Measurements from ENCODE around the gene MED10.

The MED10 gene

DNA sequence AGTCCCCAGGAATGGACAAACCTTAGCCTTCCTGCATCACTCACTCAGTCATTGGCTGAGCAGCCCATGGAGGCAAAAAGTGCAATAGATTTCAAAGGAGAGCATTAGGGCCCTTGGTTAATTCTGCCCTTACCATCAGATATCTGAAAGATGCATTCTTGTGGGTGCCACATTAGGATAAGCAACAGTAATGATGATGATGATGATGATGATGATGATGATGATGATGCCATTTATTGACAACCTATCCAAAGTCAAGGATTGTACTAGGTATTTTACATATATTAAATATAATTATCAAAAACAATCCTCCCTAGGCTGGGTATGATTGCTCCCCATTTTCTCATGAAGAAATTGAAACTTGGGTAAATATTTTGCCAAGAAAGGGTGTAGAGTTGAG, 9.6 kb upstream of the MED10 start:
- H3K27ac ChIP-seq (ENCODE audit: low read depth, low read length), result no peak overlapping the region
- no peak overlapping the region for H3K9ac ChIP-seq (ENCODE audit: low read length)
- H3K9me3 ChIP-seq (ENCODE audit: low read length), result no peaks in the 10 kb centered on the region
- no peaks in the 10 kb centered on the region for H3K27me3 ChIP-seq (ENCODE audit: control insufficient read depth in 1 of 2, insufficient read depth in 2 of 2, low read length in 2 of 2)
- H3K36me3 ChIP-seq (ENCODE audit: insufficient read depth, low read length), result no peaks in the 10 kb centered on the region
- H3K4me3 ChIP-seq (ENCODE audit: low read depth in 1 of 2, low read length in 2 of 2), result no peak overlapping the region
- H3K4me1 ChIP-seq (ENCODE audit: insufficient read depth, low read length), result no peaks in the 10 kb centered on the region

DNA sequence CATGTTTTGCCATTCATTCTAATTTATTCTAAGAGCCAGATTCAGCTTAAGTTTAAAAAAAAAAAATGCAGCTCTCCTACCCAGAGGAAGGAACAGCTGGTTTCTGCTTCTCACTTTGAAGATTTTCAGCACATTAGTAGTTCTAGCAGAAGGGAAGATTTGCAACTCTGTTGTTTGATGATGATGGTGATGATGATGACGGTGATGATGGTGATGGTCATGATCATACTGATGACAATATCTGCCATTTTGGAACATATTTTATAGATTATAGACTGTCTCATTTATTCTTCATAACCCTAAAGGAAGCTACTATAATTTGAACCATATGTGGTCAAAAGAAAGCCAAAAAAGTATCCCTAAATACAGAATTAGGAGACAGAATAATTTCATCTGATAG, 7.9 kb upstream of the MED10 start:
- Histone ChIP-seq H3K4me1 (ENCODE audit: insufficient read depth, low read length) (no peaks in the 10 kb centered on the region), H3K9me3 (ENCODE audit: low read length) (no peaks in the 10 kb centered on the region), H3K27me3 (ENCODE audit: control insufficient read depth in 1 of 2, insufficient read depth in 2 of 2, low read length in 2 of 2) (no peaks in the 10 kb centered on the region), H3K36me3 (ENCODE audit: insufficient read depth, low read length) (no peaks in the 10 kb centered on the region), H3K4me3 (ENCODE audit: low read depth in 1 of 2, low read length in 2 of 2) (no peak overlapping the region), H3K27ac (ENCODE audit: low read depth, low read length) (no peak overlapping the region), H3K9ac (ENCODE audit: low read length) (no peak overlapping the region)

DNA sequence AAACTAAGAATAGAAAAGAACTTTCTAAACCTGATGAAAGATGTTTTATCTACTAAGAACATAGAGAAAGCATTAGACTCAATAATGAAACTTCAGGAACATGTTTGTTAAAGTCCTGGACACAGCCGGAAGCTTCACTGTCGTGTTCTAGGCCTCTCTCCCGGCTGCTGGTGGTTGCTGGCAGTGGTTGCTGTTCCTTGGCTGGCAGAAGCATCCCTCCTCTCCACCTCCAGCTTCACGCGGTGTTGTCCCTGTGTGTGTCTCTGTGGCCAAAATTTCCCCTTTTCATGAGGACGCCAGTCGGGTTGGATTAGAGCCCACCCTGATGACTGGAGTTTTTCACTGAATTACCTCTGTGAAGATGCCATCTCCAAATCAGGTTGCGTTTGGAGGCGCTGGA, 6.5 kb upstream of the MED10 start:
- Histone ChIP-seq H3K36me3 (ENCODE audit: insufficient read depth, low read length) (no peaks in the 10 kb centered on the region), H3K9me3 (ENCODE audit: low read length) (no peaks in the 10 kb centered on the region), H3K27ac (ENCODE audit: low read depth, low read length) (no peak overlapping the region), H3K4me3 (ENCODE audit: low read depth in 1 of 2, low read length in 2 of 2) (no peak overlapping the region), H3K4me1 (ENCODE audit: insufficient read depth, low read length) (no peaks in the 10 kb centered on the region), H3K9ac (ENCODE audit: low read length) (no peak overlapping the region), H3K27me3 (ENCODE audit: control insufficient read depth in 1 of 2, insufficient read depth in 2 of 2, low read length in 2 of 2) (no peaks in the 10 kb centered on the region)

DNA sequence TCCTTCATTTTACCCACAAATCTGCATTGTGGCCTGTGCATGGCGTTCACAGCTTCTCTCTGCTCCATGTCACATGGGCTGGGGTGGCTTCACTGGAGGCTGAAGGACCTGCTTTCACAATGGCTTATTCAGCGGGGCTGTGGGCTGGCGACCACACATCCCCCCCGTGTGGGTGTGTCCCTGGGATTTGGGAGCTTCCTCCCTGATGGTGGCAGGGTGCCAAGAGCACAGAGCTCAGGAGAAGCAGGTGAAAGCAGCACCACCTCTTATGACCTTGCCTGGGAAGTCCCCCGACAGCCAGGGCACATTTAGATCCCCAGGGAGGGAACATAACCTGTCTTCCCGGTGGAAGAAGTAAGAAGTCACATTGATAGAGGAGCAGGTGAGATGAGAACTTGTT, 5.0 kb upstream of the MED10 start:
- Histone ChIP-seq H3K9me3 (ENCODE audit: low read length) (no peaks in the 10 kb centered on the region), H3K4me3 (ENCODE audit: low read depth in 1 of 2, low read length in 2 of 2) (no peak overlapping the region), H3K36me3 (ENCODE audit: insufficient read depth, low read length) (no peaks in the 10 kb centered on the region), H3K4me1 (ENCODE audit: insufficient read depth, low read length) (peaks cover 6% of the 10 kb centered on the region), H3K9ac (ENCODE audit: low read length) (no peak overlapping the region), H3K27ac (ENCODE audit: low read depth, low read length) (no peak overlapping the region), H3K27me3 (ENCODE audit: control insufficient read depth in 1 of 2, insufficient read depth in 2 of 2, low read length in 2 of 2) (no peaks in the 10 kb centered on the region)

DNA sequence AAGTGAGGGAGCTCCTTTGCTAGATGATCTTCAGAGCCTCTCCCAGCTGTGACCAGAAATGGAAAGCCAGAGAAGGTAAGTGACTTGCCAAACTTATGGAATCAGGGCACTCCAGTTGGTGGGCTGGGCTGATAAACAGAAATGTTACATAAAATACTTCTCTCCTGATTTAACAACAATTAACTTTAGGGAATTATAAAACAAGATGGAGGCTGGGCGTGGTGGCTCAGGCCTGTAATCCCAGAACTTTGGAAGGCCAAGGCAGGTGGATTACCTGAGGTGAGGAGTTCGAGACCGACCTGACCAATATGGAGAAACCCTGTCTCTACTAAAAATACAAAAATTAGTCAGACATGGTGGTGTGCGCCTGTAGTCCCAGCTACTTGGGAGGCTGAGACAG, 899 bp upstream of the MED10 start:
- Histone ChIP-seq H3K9ac (ENCODE audit: low read length) (peak overlapping the region; percentile 29), H3K4me1 (ENCODE audit: insufficient read depth, low read length) (peaks cover 21% of the 10 kb centered on the region), H3K4me3 (ENCODE audit: low read depth in 1 of 2, low read length in 2 of 2) (peak overlapping the region; percentile 47 to 94), H3K9me3 (ENCODE audit: low read length) (no peaks in the 10 kb centered on the region), H3K27ac (ENCODE audit: low read depth, low read length) (peak overlapping the region; percentile 72), H3K36me3 (ENCODE audit: insufficient read depth, low read length) (peaks cover 26% of the 10 kb centered on the region), H3K27me3 (ENCODE audit: control insufficient read depth in 1 of 2, insufficient read depth in 2 of 2, low read length in 2 of 2) (no peaks in the 10 kb centered on the region)

DNA sequence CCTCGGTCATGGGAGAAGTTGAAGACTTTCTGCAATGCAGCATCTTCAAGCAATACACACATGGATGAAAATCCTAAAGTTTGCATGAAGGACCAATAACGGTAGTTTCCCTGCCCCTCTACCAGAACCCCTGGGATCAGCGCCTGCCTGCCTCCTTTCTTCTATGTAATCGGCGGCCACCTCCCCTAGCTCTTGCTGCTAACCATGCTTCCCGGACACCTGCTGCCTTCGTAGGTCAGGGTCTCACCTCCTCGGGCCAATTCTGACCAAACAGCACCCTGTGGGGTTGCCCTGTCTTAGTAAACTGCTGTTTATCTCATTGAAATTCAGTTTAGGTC, 388 bp upstream of the MED10 start:
- peaks cover 21% of the 10 kb centered on the region for H3K4me1 ChIP-seq (ENCODE audit: insufficient read depth, low read length)
- H3K9me3 ChIP-seq (ENCODE audit: low read length), result no peaks in the 10 kb centered on the region
- peaks cover 30% of the 10 kb centered on the region for H3K36me3 ChIP-seq (ENCODE audit: insufficient read depth, low read length)
- peak overlapping the region; percentile 47 to 94 for H3K4me3 ChIP-seq (ENCODE audit: low read depth in 1 of 2, low read length in 2 of 2)
- H3K9ac ChIP-seq (ENCODE audit: low read length), result peak overlapping the region; percentile 29
- no peaks in the 10 kb centered on the region for H3K27me3 ChIP-seq (ENCODE audit: control insufficient read depth in 1 of 2, insufficient read depth in 2 of 2, low read length in 2 of 2)
- peak overlapping the region; percentile 72 for H3K27ac ChIP-seq (ENCODE audit: low read depth, low read length)

DNA sequence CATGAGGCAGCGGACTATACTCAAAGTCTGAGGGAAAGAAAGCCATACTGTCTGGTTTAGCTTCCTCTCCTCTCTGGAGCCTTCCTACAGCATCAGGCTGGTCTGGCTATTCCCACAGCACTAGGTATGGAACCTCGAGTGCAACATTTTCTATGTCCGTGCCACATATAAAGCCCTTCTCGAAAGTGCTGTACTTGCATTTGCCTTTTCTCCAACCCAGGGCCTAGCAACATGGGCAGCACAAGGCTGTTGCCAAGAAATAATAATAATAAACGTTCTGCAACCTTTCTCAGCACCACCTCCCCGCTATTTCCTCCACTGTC, 804 bp downstream of the MED10 start:
- Histone ChIP-seq H3K9ac (ENCODE audit: low read length) (peak overlapping the region; percentile 63), H3K36me3 (ENCODE audit: insufficient read depth, low read length) (peaks cover 42% of the 10 kb centered on the region), H3K9me3 (ENCODE audit: low read length) (no peaks in the 10 kb centered on the region), H3K27me3 (ENCODE audit: control insufficient read depth in 1 of 2, insufficient read depth in 2 of 2, low read length in 2 of 2) (no peaks in the 10 kb centered on the region), H3K4me1 (ENCODE audit: insufficient read depth, low read length) (peaks cover 21% of the 10 kb centered on the region), H3K27ac (ENCODE audit: low read depth, low read length) (peak overlapping the region; percentile 81), H3K4me3 (ENCODE audit: low read depth in 1 of 2, low read length in 2 of 2) (peak overlapping the region; percentile 72 to 94)

DNA sequence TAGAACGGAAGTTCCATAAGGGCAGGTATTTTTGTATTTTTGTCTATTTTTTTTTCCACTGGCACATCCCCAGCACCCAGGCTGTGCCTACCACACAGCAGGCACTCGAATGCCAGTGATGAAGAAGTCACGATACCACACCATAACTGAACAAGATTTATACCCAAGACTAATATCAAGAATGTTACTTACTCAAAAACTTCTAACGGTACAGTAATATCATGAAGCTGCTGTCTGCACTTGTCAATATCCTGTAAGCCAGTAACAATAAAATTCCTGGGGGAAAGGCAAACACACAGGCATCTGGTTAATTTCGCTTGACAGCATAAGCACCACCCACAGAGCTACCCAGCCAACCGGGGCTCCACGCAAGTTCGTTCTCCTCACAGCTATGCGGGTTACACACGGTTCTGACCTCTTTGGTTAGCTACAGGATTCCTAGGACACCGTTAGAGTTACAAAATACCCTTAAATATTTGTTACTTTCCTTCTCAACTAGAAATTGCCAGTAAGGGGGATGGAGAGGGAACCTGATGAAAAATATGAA, 1.3 kb downstream of the MED10 start:
- H3K9ac ChIP-seq (ENCODE audit: low read length), result peak overlapping the region; percentile 63
- H3K9me3 ChIP-seq (ENCODE audit: low read length), result no peaks in the 10 kb centered on the region
- H3K27me3 ChIP-seq (ENCODE audit: control insufficient read depth in 1 of 2, insufficient read depth in 2 of 2, low read length in 2 of 2), result no peaks in the 10 kb centered on the region
- H3K4me3 ChIP-seq (ENCODE audit: low read depth in 1 of 2, low read length in 2 of 2), result peak overlapping the region; percentile 72 to 94
- peaks cover 47% of the 10 kb centered on the region for H3K36me3 ChIP-seq (ENCODE audit: insufficient read depth, low read length)
- H3K4me1 ChIP-seq (ENCODE audit: insufficient read depth, low read length), result peaks cover 21% of the 10 kb centered on the region
- H3K27ac ChIP-seq (ENCODE audit: low read depth, low read length), result peak overlapping the region; percentile 81

DNA sequence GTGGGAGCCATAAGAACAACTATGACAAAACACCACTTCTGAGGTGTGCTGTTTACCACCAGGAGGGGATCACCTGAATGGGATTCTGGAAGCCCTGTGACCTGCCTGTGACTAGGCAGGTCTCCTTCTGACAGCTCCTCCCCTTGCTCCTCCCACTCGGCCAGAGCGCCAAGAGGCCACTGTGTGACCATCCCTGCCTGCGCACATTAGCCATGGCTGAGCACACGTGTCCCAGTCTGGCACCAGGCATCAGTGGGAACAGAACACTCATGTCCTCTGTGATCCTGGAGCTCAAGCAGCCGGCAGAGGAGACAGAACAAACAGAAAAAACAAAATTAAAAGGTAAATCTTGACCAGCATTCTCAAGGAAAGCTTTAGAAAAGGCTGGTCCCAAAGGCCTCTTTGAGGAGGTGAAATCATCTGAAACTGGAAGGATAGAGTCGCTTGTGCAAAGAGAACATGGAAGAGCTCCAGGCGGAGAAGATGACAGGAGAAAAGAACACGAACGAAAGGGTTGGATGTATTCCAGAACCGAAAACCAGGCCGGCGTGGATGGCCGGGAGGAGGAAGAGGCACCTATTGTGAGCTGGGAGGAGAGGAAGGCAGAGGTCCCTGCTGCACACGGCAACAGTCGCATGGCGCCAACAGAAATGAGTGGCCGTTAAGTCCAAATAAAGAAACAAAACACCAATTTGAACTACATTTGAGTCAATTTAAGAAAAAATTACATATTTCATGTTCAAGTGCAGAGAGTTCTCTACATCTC, 5.1 kb downstream of the MED10 start:
- Histone ChIP-seq H3K36me3 (ENCODE audit: insufficient read depth, low read length) (peaks cover 69% of the 10 kb centered on the region), H3K9ac (ENCODE audit: low read length) (no peak overlapping the region), H3K27ac (ENCODE audit: low read depth, low read length) (no peak overlapping the region)

DNA sequence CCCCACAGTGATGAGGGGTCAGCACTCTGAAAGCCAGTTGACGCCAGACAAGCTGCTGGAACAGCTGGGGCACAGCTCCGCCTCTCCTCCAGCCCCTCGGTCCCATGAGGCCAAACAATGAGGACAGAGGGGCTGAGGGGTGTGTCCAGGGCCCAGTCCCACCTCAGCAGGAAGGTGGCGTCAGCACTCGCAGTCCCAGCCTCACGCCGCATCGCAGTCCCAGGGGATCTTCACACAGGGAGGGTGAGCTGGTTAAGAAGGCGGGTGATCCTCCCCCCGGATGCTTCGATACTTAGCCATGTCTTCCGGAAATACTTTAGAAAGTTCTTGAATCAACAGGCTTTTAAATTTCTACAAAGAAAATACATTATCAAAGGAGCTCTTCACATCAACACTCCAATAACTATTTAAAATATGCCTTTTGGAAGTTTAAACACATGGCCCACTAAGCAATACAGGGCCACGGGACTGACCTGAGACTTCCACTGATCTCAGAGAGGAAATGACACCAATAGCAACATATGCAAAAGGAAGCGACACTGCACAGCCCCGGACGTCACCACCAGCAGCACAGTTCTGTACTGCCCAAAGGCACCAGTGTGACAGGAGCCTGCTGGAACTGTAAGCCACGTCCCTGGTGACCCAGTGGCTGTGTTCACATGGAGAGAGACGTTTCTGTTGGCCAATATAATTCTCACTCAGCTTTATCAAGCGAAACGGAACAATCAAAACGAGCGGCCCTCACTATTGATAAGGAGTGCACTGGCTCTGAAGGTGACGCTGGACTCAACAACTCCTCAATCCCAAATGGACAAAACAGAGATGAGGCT, 5.9 kb downstream of the MED10 start:
- Histone ChIP-seq H3K4me3 (ENCODE audit: low read depth in 1 of 2, low read length in 2 of 2) (no peak overlapping the region), H3K36me3 (ENCODE audit: insufficient read depth, low read length) (peaks cover 69% of the 10 kb centered on the region), H3K27ac (ENCODE audit: low read depth, low read length) (no peak overlapping the region), H3K9me3 (ENCODE audit: low read length) (no peaks in the 10 kb centered on the region), H3K27me3 (ENCODE audit: control insufficient read depth in 1 of 2, insufficient read depth in 2 of 2, low read length in 2 of 2) (no peaks in the 10 kb centered on the region), H3K9ac (ENCODE audit: low read length) (no peak overlapping the region), H3K4me1 (ENCODE audit: insufficient read depth, low read length) (peaks cover 14% of the 10 kb centered on the region)

More for the DNA sequence above, 5.1 kb downstream of the MED10 start:
- Histone ChIP-seq H3K4me3 (ENCODE audit: low read depth in 1 of 2, low read length in 2 of 2) (no peak overlapping the region), H3K4me1 (ENCODE audit: insufficient read depth, low read length) (peaks cover 16% of the 10 kb centered on the region), H3K9me3 (ENCODE audit: low read length) (no peaks in the 10 kb centered on the region), H3K27me3 (ENCODE audit: control insufficient read depth in 1 of 2, insufficient read depth in 2 of 2, low read length in 2 of 2) (no peaks in the 10 kb centered on the region)

DNA sequence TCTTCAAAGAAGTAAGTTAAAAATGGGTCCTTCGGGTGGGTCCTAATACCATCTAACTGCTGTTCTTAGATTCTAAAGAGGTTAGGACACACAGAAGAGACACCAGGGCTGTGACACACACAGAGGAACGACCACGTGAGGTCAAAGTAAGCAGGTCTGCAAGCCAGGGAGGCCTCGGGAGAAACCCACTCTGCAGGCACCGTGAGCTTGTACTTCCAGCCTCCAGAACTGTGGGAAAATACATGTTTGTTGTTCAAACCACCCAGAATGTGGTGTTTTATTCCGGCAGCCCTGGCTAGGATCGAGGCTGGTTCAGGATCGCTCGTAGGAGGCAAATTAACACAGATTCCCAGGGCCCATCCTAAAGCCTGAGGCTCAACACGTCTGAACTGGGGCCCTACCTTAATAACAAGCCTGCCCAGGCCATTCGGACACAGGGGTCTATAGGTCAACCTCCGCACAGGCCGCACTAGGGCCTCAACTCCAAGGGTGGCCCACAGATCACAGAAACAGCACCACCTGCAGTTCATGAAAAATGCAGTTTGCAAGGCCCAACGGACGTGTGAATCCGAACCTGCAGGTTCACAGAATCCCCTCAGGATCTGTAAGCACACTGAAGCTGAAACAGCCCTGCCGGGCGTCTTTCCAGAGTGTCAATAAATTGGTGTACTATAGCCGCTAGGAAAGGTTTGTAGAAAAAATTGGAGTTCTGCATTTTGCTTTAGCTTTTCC, 7.1 kb downstream of the MED10 start:
- Histone ChIP-seq H3K36me3 (ENCODE audit: insufficient read depth, low read length) (peaks cover 63% of the 10 kb centered on the region), H3K27me3 (ENCODE audit: control insufficient read depth in 1 of 2, insufficient read depth in 2 of 2, low read length in 2 of 2) (no peaks in the 10 kb centered on the region), H3K9me3 (ENCODE audit: low read length) (no peaks in the 10 kb centered on the region), H3K9ac (ENCODE audit: low read length) (no peak overlapping the region), H3K4me3 (ENCODE audit: low read depth in 1 of 2, low read length in 2 of 2) (no peak overlapping the region), H3K4me1 (ENCODE audit: insufficient read depth, low read length) (peaks cover 3% of the 10 kb centered on the region), H3K27ac (ENCODE audit: low read depth, low read length) (no peak overlapping the region)
